HG03159 (cell line): ENCODE data around the gene SLC12A1.

Source experiments
- ATAC-seq: cut with Tn5 transposase; IDR thresholded peaks from one replicate; pipeline ENCODE4 v1.9.1; 2021; ENCODE audit warnings: mild to moderate bottlenecking, moderate library complexity; ENCODE audit not compliant: unreplicated experiment

SLC12A1 gene

GRCh38 chr15:48205981-48206380 is at the start of gene SLC12A1:
Gene SLC12A1 (plus strand): TSS chr15:48206302. CDS start chr15:48207720, 1,418 bp downstream.
- ATAC-seq = no peak

GRCh38 chr15:48168616-48169015 is 37.5 kb upstream of the SLC12A1 start:
- ATAC-seq = no peak

- ATAC-seq = no peak
These were observed 35.1 kb upstream of the SLC12A1 start for GRCh38 chr15:48170981-48171380.

- no peak for ATAC-seq
These were observed 31.0 kb upstream of the SLC12A1 start for GRCh38 chr15:48175126-48175525.

- no peak for ATAC-seq
These were observed 30.0 kb upstream of the SLC12A1 start for GRCh38 chr15:48176112-48176511.

- no peak for ATAC-seq
These were observed 29.1 kb upstream of the SLC12A1 start for GRCh38 chr15:48176957-48177356.

GRCh38 chr15:48177383-48177765 is 28.7 kb upstream of the SLC12A1 start:
- peak; percentile 69 for ATAC-seq

- peak; percentile 77 for ATAC-seq
These were observed 28.1 kb upstream of the SLC12A1 start, which contains the start of gene MYEF2 for GRCh38 chr15:48177766-48178647. Gene MYEF2 (minus strand): TSS chr15:48178295. CDS start chr15:48178237, 58 bp downstream.

- no peak for ATAC-seq
These were observed 27.5 kb upstream of the SLC12A1 start for GRCh38 chr15:48178648-48178931.

GRCh38 chr15:48182749-48183148 is 23.4 kb upstream of the SLC12A1 start:
- ATAC-seq = no peak

GRCh38 chr15:48185529-48185928 is 20.6 kb upstream of the SLC12A1 start:
- ATAC-seq = no peak

GRCh38 chr15:48186271-48186670 is 19.8 kb upstream of the SLC12A1 start:
- ATAC-seq = no peak

GRCh38 chr15:48190932-48191573 is 15.0 kb upstream of the SLC12A1 start:
- no peak for ATAC-seq

GRCh38 chr15:48191574-48192225 is 14.4 kb upstream of the SLC12A1 start, which contains the start of gene CTXN2:
Gene CTXN2 (plus strand): TSS chr15:48191665. CDS start chr15:48201301, 9,636 bp downstream.
- ATAC-seq = no peak

- ATAC-seq = no peak
These were observed 4.0 kb upstream of the SLC12A1 start for GRCh38 chr15:48202068-48202467.

GRCh38 chr15:48221261-48221660 is 15.2 kb downstream of the SLC12A1 start:
- no peak for ATAC-seq

GRCh38 chr15:48221885-48222284 is 15.8 kb downstream of the SLC12A1 start:
- no peak for ATAC-seq

- no peak for ATAC-seq
These were observed 16.5 kb downstream of the SLC12A1 start for GRCh38 chr15:48222627-48223026.

GRCh38 chr15:48225771-48226170 is 19.7 kb downstream of the SLC12A1 start:
- ATAC-seq = no peak

GRCh38 chr15:48230498-48230897 is 24.4 kb downstream of the SLC12A1 start:
- no peak for ATAC-seq

- no peak for ATAC-seq
These were observed 27.1 kb downstream of the SLC12A1 start for GRCh38 chr15:48233246-48233645.

GRCh38 chr15:48239334-48239733 is 33.2 kb downstream of the SLC12A1 start:
- ATAC-seq = no peak
